ENCODE data around the gene SIL1. TPM values are rescaled to one million over a fixed set of nuclear protein-coding genes. Genes with fewer than 3 reads are reported as not detected.

SIL1 gene
- total RNA-seq, 1 donor from 2014 or later, result 32.3 TPM

- TF ChIP-seq CTCF (conservative IDR thresholded peaks at IDR 0.05; ENCODE audit: low read depth, low read length), result no peak
- H3K4me3 ChIP-seq (ENCODE audit: low read depth, low read length), result no peak overlapping the region
- DNase-seq (ENCODE audit: low read depth), result no peak
These were observed 231.8 kb downstream of the SIL1 start for GRCh38 chr5:138966236-138966985.

GRCh38 chr5:138965626-138966025, 232.5 kb downstream of the SIL1 start:
- H3K4me3 ChIP-seq (ENCODE audit: low read depth, low read length), result no peak overlapping the region
- no peak for DNase-seq (ENCODE audit: low read depth)
- TF ChIP-seq CTCF (conservative IDR thresholded peaks at IDR 0.05; ENCODE audit: low read depth, low read length), result no peak

GRCh38 chr5:138964647-138965201, 233.4 kb downstream of the SIL1 start:
- no peak for TF ChIP-seq CTCF (conservative IDR thresholded peaks at IDR 0.05; ENCODE audit: low read depth, low read length)
- no peak for DNase-seq (ENCODE audit: low read depth)
- H3K4me3 ChIP-seq (ENCODE audit: low read depth, low read length), result no peak overlapping the region

- TF ChIP-seq CTCF (conservative IDR thresholded peaks at IDR 0.05; ENCODE audit: low read depth, low read length), result no peak
- H3K4me3 ChIP-seq (ENCODE audit: low read depth, low read length), result no peak overlapping the region
- no peak for DNase-seq (ENCODE audit: low read depth)
These were observed 234.3 kb downstream of the SIL1 start for GRCh38 chr5:138963763-138964371.

- no peak for DNase-seq (ENCODE audit: low read depth)
- no peak for TF ChIP-seq CTCF (conservative IDR thresholded peaks at IDR 0.05; ENCODE audit: low read depth, low read length)
- H3K4me3 ChIP-seq (ENCODE audit: low read depth, low read length), result no peak overlapping the region
These were observed 235.4 kb downstream of the SIL1 start for GRCh38 chr5:138962614-138963370.

- no peak for TF ChIP-seq CTCF (conservative IDR thresholded peaks at IDR 0.05; ENCODE audit: low read depth, low read length)
- DNase-seq (ENCODE audit: low read depth), result no peak
- no peak overlapping the region for H3K4me3 ChIP-seq (ENCODE audit: low read depth, low read length)
These were observed 236.4 kb downstream of the SIL1 start for GRCh38 chr5:138961729-138962128.

Data from epithelial cell of proximal tubule (primary cell).